Fibroblast of lung (primary cell): Measurements from ENCODE around the gene BMP6.

Experiments used
- CTCF ChIP-seq, 2 donors: IDR thresholded peaks in 1 of 2; conservative IDR thresholded peaks in 1 of 2; 1 replicate in 1 of 2; 2 replicates in 1 of 2; pipeline ENCODE4 v1.5.1; 2011 to 2012; ENCODE audit warnings: low read length in 2 of 2, control low read depth in 1 of 2, inconsistent platforms in 1 of 2, low read depth in 1 of 2, mild to moderate bottlenecking in 1 of 2
- EZH2 ChIP-seq: IDR thresholded peaks from 2 replicates; pipeline ENCODE4 v1.5.1; 2012; ENCODE audit warnings: low read length, control low read depth, mild to moderate bottlenecking; ENCODE audit errors: missing control alignments

DNA sequence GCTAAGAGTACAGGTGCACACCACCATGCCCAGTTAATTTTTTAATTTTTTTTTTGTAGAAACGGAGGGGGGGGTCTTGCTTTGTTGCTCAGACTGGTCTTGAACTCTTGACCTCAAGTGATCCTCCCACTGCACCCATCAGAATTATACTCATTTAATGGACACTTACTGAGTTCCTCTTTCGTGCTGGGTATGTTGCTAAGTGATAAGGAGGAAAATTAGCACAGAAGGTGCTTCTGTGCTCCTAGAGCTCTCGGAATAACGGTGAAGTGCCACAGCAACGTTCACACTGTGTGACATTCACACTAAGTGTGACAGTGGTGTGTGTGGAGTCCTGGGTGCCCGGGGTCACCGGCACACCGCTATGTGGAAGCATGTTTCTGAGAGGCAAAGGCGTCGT is 32.1 kb upstream of the BMP6 start:
- TF ChIP-seq CTCF (conservative IDR thresholded peaks at IDR 0.05 in 1 of 2, IDR thresholded peaks at IDR 0.05 in 1 of 2; ENCODE audit: low read depth in 1 of 2, low read length in 2 of 2) (no peak), EZH2 (no peak)
